CD4-positive, alpha-beta memory T cell (primary cell): Measurements from ENCODE around the gene PRDM15. TPM values are rescaled to one million over a fixed set of nuclear protein-coding genes. Genes with fewer than 3 reads are reported as not detected.

ENCODE experiments used
- CTCF ChIA-PET: fragments of 350-600 bp; sonication (Branson Sonifier 250); formaldehyde crosslinking; loops from one replicate; lab custom pipeline; 2021; ENCODE audit warnings: inconsistent platforms; ENCODE audit not compliant: partially characterized antibody; lab: Charles Lee
- POLR2A ChIA-PET: fragments of 350-600 bp; sonication (Branson Sonifier 250); formaldehyde crosslinking; loops from one replicate; lab custom pipeline; 2021; ENCODE audit not compliant: partially characterized antibody; lab: Charles Lee
- DNase-seq, 5 donors: peaks; one replicate each; pipeline versions ENCODE4 v3.0.0 to v3.0.0-alpha.2; 2020 to 2022; ENCODE audit warnings: mixed read lengths in 1 of 5
- H3K27ac ChIP-seq: one replicate; pipeline ENCODE4 v1.7.0; 2013; ENCODE audit warnings: low read depth, low read length
- H3K27me3 ChIP-seq: 2 replicates; pipeline ENCODE4 v1.7.0; 2013; ENCODE audit warnings: mild to moderate bottlenecking, low read length, moderate library complexity; ENCODE audit not compliant: insufficient read depth
- H3K36me3 ChIP-seq: 2 replicates; pipeline ENCODE4 v1.7.0; 2013; ENCODE audit warnings: mild to moderate bottlenecking, low read length, moderate library complexity; ENCODE audit not compliant: insufficient read depth
- H3K4me1 ChIP-seq: 2 replicates; pipeline ENCODE4 v1.7.0; 2013; ENCODE audit warnings: mild to moderate bottlenecking, low read length, moderate library complexity; ENCODE audit not compliant: insufficient read depth
- H3K4me3 ChIP-seq, 2 donors: one replicate each; pipeline ENCODE4 v1.7.0; 2013; ENCODE audit warnings: low read length in 2 of 2, mild to moderate bottlenecking in 1 of 2
- H3K9me3 ChIP-seq, 2 donors: one replicate each; pipeline ENCODE4 v1.7.0; 2013; ENCODE audit warnings: low read length in 2 of 2, control low read depth in 1 of 2; ENCODE audit not compliant: control insufficient read depth in 1 of 2
- H3K27ac Mint-ChIP-seq, 7 donors: one replicate each; pipeline ENCODE4 v1.8.0; 2020 to 2021; ENCODE audit warnings: mixed read lengths in 7 of 7, mild to moderate bottlenecking in 6 of 7, inconsistent platforms in 3 of 7, moderate library complexity in 3 of 7
- H3K27me3 Mint-ChIP-seq, 2 donors: one replicate each; pipeline ENCODE4 v1.8.0; 2020 to 2021; ENCODE audit warnings: mixed read lengths in 2 of 2
- H3K36me3 Mint-ChIP-seq, 2 donors: one replicate each; pipeline ENCODE4 v1.8.0; 2020 to 2021; ENCODE audit warnings: mixed read lengths in 2 of 2, inconsistent platforms in 1 of 2, mild to moderate bottlenecking in 1 of 2
- H3K4me1 Mint-ChIP-seq, 4 donors: one replicate each; pipeline ENCODE4 v1.8.0; 2020 to 2021; ENCODE audit warnings: mixed read lengths in 4 of 4, mild to moderate bottlenecking in 1 of 4
- H3K4me3 Mint-ChIP-seq, 8 donors: one replicate each; pipeline ENCODE4 v1.8.0; 2020 to 2021; ENCODE audit warnings: mixed read lengths in 8 of 8, mild to moderate bottlenecking in 7 of 8, moderate library complexity in 6 of 8, inconsistent platforms in 3 of 8
- H3K9me3 Mint-ChIP-seq, 8 donors: one replicate each; pipeline ENCODE4 v1.8.0; 2020 to 2021; ENCODE audit warnings: mixed read lengths in 8 of 8, mild to moderate bottlenecking in 5 of 8, inconsistent platforms in 3 of 8, moderate library complexity in 1 of 8
- intact Hi-C: fragments of 100-400 bp; cut with micrococcal nuclease; formaldehyde crosslinking; loops from one replicate; pipeline ENCODE4 v1.15.1; 2023
- polyA plus RNA-seq, 2 donors: library from polyadenylated mRNA; unstranded; fragments of 300-500 nt; fragmentation: Illumina TruSeq; gene quantifications; one replicate each; pipeline ENCODE4 v1.2.3, GENCODE V29; 2021
- total RNA-seq, 2 experiments: library from RNA; stranded (reverse); gene quantifications; one replicate each; pipeline ENCODE4 v1.2.3, GENCODE V29; 2021

The PRDM15 gene
- total and polyA plus RNA-seq, 4 experiments from 2014 or later: 0.50 to 14.3 (median 8.8) TPM

GRCh38 chr21:41824466-41825207 is 54.5 kb downstream of the PRDM15 start:
- no peaks in the 10 kb centered on the region for H3K4me1 Mint-ChIP-seq
- intact Hi-C loops: no loop called here

GRCh38 chr21:41823906-41824305 is 55.2 kb downstream of the PRDM15 start:
- Histone ChIP-seq H3K27me3 (no peaks in the 10 kb centered on the region), H3K27ac (no peak overlapping the region), H3K4me1 (no peaks in the 10 kb centered on the region), H3K4me3 (no peak overlapping the region), H3K36me3 (no peaks in the 10 kb centered on the region), H3K9me3 (no peaks in the 10 kb centered on the region)
- DNase-seq: no peak
- Mint-ChIP-seq H3K4me1 (no peaks in the 10 kb centered on the region), H3K4me3 (no peak overlapping the region), H3K27me3 (no peaks in the 10 kb centered on the region), H3K27ac (peak overlapping the region in 1 of 7 donors; percentile 43), H3K9me3 (peaks cover 0 to 2% (median 0%) of the 10 kb centered on the region in 8 donors), H3K36me3 (peaks cover 30 to 52% of the 10 kb centered on the region in 2 donors)
- ChIA-PET POLR2A (no interaction called here), CTCF (interaction anchor here (1.1 to 1.2 kb wide), 2 partner anchors 284 to 294 kb away, joined by 4 to 6 read pairs; no protein-coding TSS in a partner anchor)
- intact Hi-C loops: no loop called here

More at GRCh38 chr21:41824466-41825207, 54.5 kb downstream of the PRDM15 start:
- DNase-seq: no peak
- Histone ChIP-seq H3K27me3 (no peaks in the 10 kb centered on the region), H3K36me3 (no peaks in the 10 kb centered on the region), H3K9me3 (no peaks in the 10 kb centered on the region), H3K4me3 (no peak overlapping the region), H3K27ac (no peak overlapping the region), H3K4me1 (no peaks in the 10 kb centered on the region)
- Mint-ChIP-seq H3K27ac (no peak overlapping the region), H3K27me3 (no peaks in the 10 kb centered on the region), H3K36me3 (peaks cover 30 to 52% of the 10 kb centered on the region in 2 donors), H3K9me3 (peaks cover 0 to 2% (median 0%) of the 10 kb centered on the region in 8 donors), H3K4me3 (no peak overlapping the region)
- POLR2A ChIA-PET: no interaction called here
- CTCF ChIA-PET: interaction anchor here (1.3 kb wide), 1 partner anchor 292 kb away, joined by 6 read pairs; no protein-coding TSS in a partner anchor

- Histone ChIP-seq H3K4me3 (no peak overlapping the region), H3K27ac (no peak overlapping the region), H3K4me1 (no peaks in the 10 kb centered on the region), H3K9me3 (no peaks in the 10 kb centered on the region), H3K36me3 (no peaks in the 10 kb centered on the region), H3K27me3 (no peaks in the 10 kb centered on the region)
- peaks cover 30 to 53% of the 10 kb centered on the region in 2 donors for H3K36me3 Mint-ChIP-seq
- H3K4me3 Mint-ChIP-seq: no peak overlapping the region
- peaks cover 0 to 2% (median 0%) of the 10 kb centered on the region in 8 donors for H3K9me3 Mint-ChIP-seq
- H3K27me3 Mint-ChIP-seq: no peaks in the 10 kb centered on the region
- no peaks in the 10 kb centered on the region for H3K4me1 Mint-ChIP-seq
- intact Hi-C loops: no loop called here
- no peak overlapping the region for H3K27ac Mint-ChIP-seq
- ChIA-PET POLR2A (no interaction called here), CTCF (interaction anchor here (1.1 to 1.2 kb wide), 2 partner anchors 285 to 295 kb away, joined by 4 to 6 read pairs; no protein-coding TSS in a partner anchor)
- DNase-seq: no peak
These were observed 56.0 kb downstream of the PRDM15 start for GRCh38 chr21:41823166-41823565.

GRCh38 chr21:41821756-41822431 is 57.2 kb downstream of the PRDM15 start:
- peaks cover 30 to 54% of the 10 kb centered on the region in 2 donors for H3K36me3 Mint-ChIP-seq
- intact Hi-C loops: no loop called here
- CTCF ChIA-PET: no interaction called here

GRCh38 chr21:41821081-41821755 is 57.9 kb downstream of the PRDM15 start:
- DNase-seq: no peak
- no peak overlapping the region for H3K4me3 Mint-ChIP-seq
- no peaks in the 10 kb centered on the region for H3K9me3 ChIP-seq
- H3K27me3 ChIP-seq: no peaks in the 10 kb centered on the region
- peaks cover 0 to 2% (median 0%) of the 10 kb centered on the region in 8 donors for H3K9me3 Mint-ChIP-seq
- no peaks in the 10 kb centered on the region for H3K36me3 ChIP-seq
- H3K4me3 ChIP-seq: no peak overlapping the region
- ChIA-PET CTCF (interaction anchor here (1.3 kb wide), 1 partner anchor 287 kb away, joined by 3 read pairs; no protein-coding TSS in a partner anchor), POLR2A (no interaction called here)
- no peaks in the 10 kb centered on the region for H3K27me3 Mint-ChIP-seq
- H3K4me1 Mint-ChIP-seq: peaks cover 0 to 8% (median 2%) of the 10 kb centered on the region in 4 donors
- intact Hi-C loops: no loop called here
- no peaks in the 10 kb centered on the region for H3K4me1 ChIP-seq
- no peak overlapping the region for H3K27ac ChIP-seq
- H3K36me3 Mint-ChIP-seq: peaks cover 25 to 49% of the 10 kb centered on the region in 2 donors
- H3K27ac Mint-ChIP-seq: no peak overlapping the region

More at GRCh38 chr21:41821756-41822431, 57.2 kb downstream of the PRDM15 start:
- POLR2A ChIA-PET: no interaction called here
- peaks cover 0 to 2% (median 0%) of the 10 kb centered on the region in 8 donors for H3K9me3 Mint-ChIP-seq
- DNase-seq: no peak
- no peak overlapping the region for H3K27ac Mint-ChIP-seq
- H3K27ac ChIP-seq: no peak overlapping the region
- H3K36me3 ChIP-seq: no peaks in the 10 kb centered on the region
- H3K27me3 Mint-ChIP-seq: no peaks in the 10 kb centered on the region
- H3K27me3 ChIP-seq: no peaks in the 10 kb centered on the region
- H3K4me1 ChIP-seq: no peaks in the 10 kb centered on the region
- H3K4me1 Mint-ChIP-seq: peaks cover 0 to 5% (median 1%) of the 10 kb centered on the region in 4 donors
- H3K4me3 Mint-ChIP-seq: no peak overlapping the region
- H3K9me3 ChIP-seq: no peaks in the 10 kb centered on the region
- H3K4me3 ChIP-seq: no peak overlapping the region

- Histone ChIP-seq H3K27me3 (no peaks in the 10 kb centered on the region), H3K4me3 (no peak overlapping the region), H3K9me3 (no peaks in the 10 kb centered on the region), H3K36me3 (no peaks in the 10 kb centered on the region), H3K4me1 (no peaks in the 10 kb centered on the region), H3K27ac (no peak overlapping the region)
- Mint-ChIP-seq H3K4me3 (no peak overlapping the region), H3K27ac (no peak overlapping the region), H3K4me1 (peaks cover 0 to 8% (median 2%) of the 10 kb centered on the region in 4 donors), H3K27me3 (no peaks in the 10 kb centered on the region), H3K9me3 (peaks cover 0 to 2% (median 0%) of the 10 kb centered on the region in 8 donors), H3K36me3 (peaks cover 18 to 42% of the 10 kb centered on the region in 2 donors)
- POLR2A ChIA-PET: no interaction called here
- CTCF ChIA-PET: interaction anchor here (1.2 to 1.3 kb wide), 2 partner anchors 287 to 296 kb away, joined by 3 read pairs; no protein-coding TSS in a partner anchor
- intact Hi-C loops: no loop called here
- no peak for DNase-seq
These were observed 58.6 kb downstream of the PRDM15 start for GRCh38 chr21:41820384-41821080.
